GM15510 (cell line): ENCODE measurements around the gene SLC29A2.

Source experiments
- POLR2A ChIP-seq: IDR thresholded peaks from 3 replicates; pipeline ENCODE4 v1.6.1; 2011; ENCODE audit warnings: borderline replicate concordance; ENCODE audit not compliant: insufficient read length; ENCODE audit errors: extremely low read depth

The SLC29A2 gene

GRCh38 chr11:66371627-66372415 lies at the start of gene SLC29A2:
Gene SLC29A2 (minus strand): TSS chr11:66371760. CDS start chr11:66371591, 169 bp downstream.
- peak; percentile 40 for TF ChIP-seq POLR2A

GRCh38 chr11:66420671-66421476 lies 49.3 kb upstream of the SLC29A2 start, which contains the start of gene NPAS4:
Gene NPAS4 (plus strand): TSS chr11:66421035. CDS start chr11:66421180, 145 bp downstream.
- no peak for TF ChIP-seq POLR2A

GRCh38 chr11:66419825-66420224 lies 48.3 kb upstream of the SLC29A2 start:
- TF ChIP-seq POLR2A = no peak

GRCh38 chr11:66418986-66419308 lies 47.4 kb upstream of the SLC29A2 start:
- TF ChIP-seq POLR2A = no peak

- no peak for TF ChIP-seq POLR2A
Observed at GRCh38 chr11:66418168-66418985, 46.8 kb upstream of the SLC29A2 start.

GRCh38 chr11:66417000-66417399 lies 45.4 kb upstream of the SLC29A2 start:
- TF ChIP-seq POLR2A = no peak

- no peak for TF ChIP-seq POLR2A
Observed at GRCh38 chr11:66415423-66415822, 43.9 kb upstream of the SLC29A2 start.

GRCh38 chr11:66414120-66414934 lies 42.8 kb upstream of the SLC29A2 start:
- TF ChIP-seq POLR2A = no peak

- TF ChIP-seq POLR2A = no peak
Observed at GRCh38 chr11:66413167-66413566, 41.6 kb upstream of the SLC29A2 start.

- TF ChIP-seq POLR2A = no peak
Observed at GRCh38 chr11:66412110-66412509, 40.5 kb upstream of the SLC29A2 start.

GRCh38 chr11:66411323-66411722 lies 39.8 kb upstream of the SLC29A2 start:
- no peak for TF ChIP-seq POLR2A

- TF ChIP-seq POLR2A = no peak
Observed at GRCh38 chr11:66410191-66410590, 38.6 kb upstream of the SLC29A2 start.

GRCh38 chr11:66409226-66409625 lies 37.7 kb upstream of the SLC29A2 start:
- TF ChIP-seq POLR2A = no peak
